IMR-90 (cell line): ENCODE results near the gene ROBO1. TPM values are rescaled to one million over a fixed set of nuclear protein-coding genes. Genes with fewer than 3 reads are reported as not detected.

Source experiments
- ATAC-seq: fragments of 200-7000 bp; cut with Tn5 transposase; 2 replicates; pipeline ENCODE4 v1.9.1; 2020; ENCODE audit warnings: low read depth, mild to moderate bottlenecking, moderate library complexity
- BruUV-seq: library from RNA; stranded (reverse); fragments of 400-500 nt; replicated peaks from 2 replicates; lab custom pipeline; 2021; lab: Mats Ljungman, UMichigan
- CTCF ChIA-PET: fragments of 300-600 bp; formaldehyde crosslinking; extraction: SDS; loops from one replicate; lab custom pipeline; 2021; ENCODE audit warnings: antibody characterized with exemption; lab: Yijun Ruan, JAX
- POLR2A ChIA-PET: fragments of 300-600 bp; sonication (Branson Sonifier 250); formaldehyde crosslinking; loops from one replicate; lab custom pipeline; 2022; ENCODE audit warnings: antibody characterized with exemption; ENCODE audit not compliant: unreplicated experiment; lab: Charles Lee
- DNase-seq: peaks from one replicate; pipeline ENCODE4 v3.0.0; 2013
- H2AFZ ChIP-seq: replicated peaks from 2 replicates; pipeline ENCODE3; 2013; ENCODE audit warnings: low read length, mild to moderate bottlenecking; ENCODE audit not compliant: poor library complexity
- H2AK5ac ChIP-seq: 2 replicates; pipeline ENCODE4 v1.6.1; 2013; ENCODE audit warnings: low read depth, low read length, inconsistent platforms
- H2AK9ac ChIP-seq: replicated peaks from 2 replicates; pipeline ENCODE3; 2013; ENCODE audit warnings: mild to moderate bottlenecking, low read depth, low read length, moderate library complexity; ENCODE audit not compliant: poor library complexity
- H2BK120ac ChIP-seq: 2 replicates; pipeline ENCODE4 v1.6.1; 2013; ENCODE audit warnings: low read depth, low read length, inconsistent platforms
- H2BK15ac ChIP-seq: 3 replicates; pipeline ENCODE4 v1.6.1; 2013; ENCODE audit warnings: low read depth, low read length, inconsistent platforms
- H2BK20ac ChIP-seq: 2 replicates; pipeline ENCODE4 v1.6.1; 2013; ENCODE audit warnings: low read depth, mild to moderate bottlenecking, inconsistent platforms, low read length, moderate library complexity
- H2BK5ac ChIP-seq: 2 replicates; pipeline ENCODE4 v1.6.1; 2013; ENCODE audit warnings: mild to moderate bottlenecking, low read depth, low read length, inconsistent platforms; ENCODE audit not compliant: poor library complexity, severe bottlenecking
- H3K14ac ChIP-seq: replicated peaks from 2 replicates; pipeline ENCODE4 v1.6.1; 2013; ENCODE audit warnings: low read depth, low read length, inconsistent platforms
- H3K18ac ChIP-seq: 2 replicates; pipeline ENCODE4 v1.6.1; 2013; ENCODE audit warnings: low read depth, low read length, control low read depth
- H3K23ac ChIP-seq: 2 replicates; pipeline ENCODE4 v1.6.1; 2013; ENCODE audit warnings: low read depth, low read length, inconsistent platforms
- H3K27ac ChIP-seq: 2 replicates; pipeline ENCODE4 v1.5.1; 2013; ENCODE audit warnings: mild to moderate bottlenecking, control low read depth, low read length; ENCODE audit not compliant: insufficient read depth
- H3K27me3 ChIP-seq: 2 replicates; pipeline ENCODE4 v1.6.1; 2013; ENCODE audit warnings: low read length; ENCODE audit not compliant: control insufficient read depth, insufficient read depth
- H3K36me3 ChIP-seq: 2 replicates; pipeline ENCODE4 v1.6.1; 2013; ENCODE audit warnings: low read length, mixed read lengths; ENCODE audit not compliant: control insufficient read depth, insufficient read depth
- H3K4ac ChIP-seq: 2 replicates; pipeline ENCODE4 v1.6.1; 2013; ENCODE audit warnings: low read depth, low read length, inconsistent platforms
- H3K4me1 ChIP-seq: 2 replicates; pipeline ENCODE4 v1.6.1; 2013; ENCODE audit warnings: low read length, mixed read lengths; ENCODE audit not compliant: control insufficient read depth, insufficient read depth
- H3K4me2 ChIP-seq: 2 replicates; pipeline ENCODE4 v1.6.1; 2013; ENCODE audit warnings: low read depth, mild to moderate bottlenecking, control low read depth, low read length, moderate library complexity
- H3K4me3 ChIP-seq: 2 replicates; pipeline ENCODE4 v1.5.1; 2013; ENCODE audit warnings: low read depth, mild to moderate bottlenecking, control low read depth, low read length, moderate library complexity; ENCODE audit not compliant: insufficient read depth
- H3K56ac ChIP-seq: 2 replicates; pipeline ENCODE4 v1.6.1; 2013; ENCODE audit warnings: low read length, inconsistent platforms; ENCODE audit not compliant: insufficient read depth; ENCODE audit errors: extremely low read depth
- H3K79me1 ChIP-seq, 2 experiments: 2 replicates each; pipeline ENCODE4 v1.6.1; 2013; ENCODE audit warnings: low read length in 2 of 2, inconsistent platforms in 1 of 2, low read depth in 1 of 2
- H3K9ac ChIP-seq: 2 replicates; pipeline ENCODE4 v1.6.1; 2013; ENCODE audit warnings: low read depth, low read length, control low read depth
- H3K9me1 ChIP-seq: 2 replicates; pipeline ENCODE4 v1.6.1; 2013; ENCODE audit warnings: low read length, inconsistent platforms; ENCODE audit not compliant: insufficient read depth
- H3K9me3 ChIP-seq: 2 replicates; pipeline ENCODE4 v1.6.1; 2013; ENCODE audit warnings: low read length; ENCODE audit not compliant: control insufficient read depth, insufficient read depth
- H4K20me1 ChIP-seq: 2 replicates; pipeline ENCODE4 v1.6.1; 2013; ENCODE audit warnings: low read length, inconsistent platforms; ENCODE audit not compliant: insufficient read depth
- H4K5ac ChIP-seq: 2 replicates; pipeline ENCODE4 v1.6.1; 2013; ENCODE audit warnings: mild to moderate bottlenecking, low read depth, low read length, control low read depth
- H4K8ac ChIP-seq, 2 experiments: 2 replicates each; pipeline ENCODE4 v1.6.1; 2013; ENCODE audit warnings: low read depth in 2 of 2, low read length in 2 of 2, control low read depth in 1 of 2, inconsistent platforms in 1 of 2
- H4K91ac ChIP-seq: 2 replicates; pipeline ENCODE4 v1.6.1; 2013; ENCODE audit warnings: low read depth, low read length, inconsistent platforms; ENCODE audit not compliant: insufficient read depth
- CEBPB ChIP-seq: IDR thresholded peaks from 2 replicates; pipeline ENCODE4 v1.6.1; 2012; ENCODE audit warnings: low read depth, low read length, improper control_type of control experiment
- MXI1 ChIP-seq: IDR thresholded peaks from 2 replicates; pipeline ENCODE4 v1.6.1; 2012; ENCODE audit warnings: low read depth, mild to moderate bottlenecking, low read length, moderate library complexity, borderline replicate concordance
- POLR2A ChIP-seq: IDR thresholded peaks from 2 replicates; pipeline ENCODE4 v1.6.1; 2012; ENCODE audit warnings: mild to moderate bottlenecking, low read depth, low read length
- SMC3 ChIP-seq: fragments of 150-350 bp; IDR thresholded peaks from 2 replicates; pipeline ENCODE4 v1.6.1; 2016; ENCODE audit warnings: low read depth, mild to moderate bottlenecking, antibody characterized with exemption, low read length, moderate library complexity
- WGBS, 2 experiments: methylation state at CpG; one replicate each; pipeline versions ENCODE4 v1.1.5 to v1.1.7; 2013; ENCODE audit warnings: missing lambda C conversion rate in 2 of 2; ENCODE audit not compliant: insufficient read length in 1 of 2; ENCODE audit errors: extremely low coverage in 2 of 2; 5-methylcytosine and 5-hydroxymethylcytosine counted together
- dilution Hi-C: fragments of 300-500 bp; cut with HindIII; formaldehyde crosslinking; loops from one replicate; pipeline ENCODE4 v1.14.3; 2018; ENCODE audit warnings: low sequenced_read_pairs; ENCODE audit not compliant: unreplicated experiment
- in situ Hi-C: fragments of 300-500 bp; cut with MboI; formaldehyde crosslinking; loops from 3 replicates; pipeline ENCODE4 v1.14.3; 2019; ENCODE audit warnings: low sequenced_read_pairs, inconsistent platforms, mixed read lengths
- intact Hi-C: fragments of 100-400 bp; cut with micrococcal nuclease; formaldehyde crosslinking; loops from 2 replicates; pipeline ENCODE4 v1.10.0; 2022
- polyA plus RNA-seq, 3 experiments: library from polyadenylated mRNA; depleted of rRNA; stranded (reverse); fragments of >200 nt; gene quantifications; 2 replicates each; pipeline ENCODE4 v1.2.3, GENCODE V29; 2012; ENCODE audit warnings: low replicate concordance in 1 of 3
- total RNA-seq: library from RNA; depleted of rRNA; stranded (reverse); fragments of >200 nt; gene quantifications from 2 replicates; pipeline ENCODE4 v1.2.3, GENCODE V29; 2012

Gene ROBO1
- total and polyA plus RNA-seq, 2 of the 4 experiments (the other 2 are of a cell fraction) = 24.1 to 53.9 TPM

DNA sequence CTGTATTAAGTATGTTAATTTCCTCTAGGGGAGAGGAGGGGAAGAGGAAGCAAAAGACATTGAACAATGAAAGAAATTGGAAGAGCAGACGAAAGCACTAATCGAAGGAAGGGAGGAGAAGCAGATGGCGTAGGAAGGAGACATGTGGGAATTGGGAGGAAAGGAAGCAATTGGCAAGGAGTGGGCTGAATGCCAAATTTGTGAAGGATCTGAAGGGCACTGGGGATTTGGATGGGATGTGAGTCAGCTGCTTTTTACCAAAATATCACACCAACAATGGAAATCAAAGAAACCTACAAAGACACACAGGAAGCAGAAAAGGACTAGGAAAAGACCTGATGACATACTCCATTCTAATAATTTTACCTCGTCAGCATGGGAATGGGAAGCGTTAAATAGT lies 1029.8 kb downstream of the ROBO1 start:
- no peak overlapping the region for H3K14ac ChIP-seq
- ChIA-PET CTCF (interaction anchor here (0.6 kb wide), 1 partner anchor 16 kb away, joined by 3 read pairs; no protein-coding TSS in a partner anchor), POLR2A (no interaction called here)
- no peak overlapping the region for H2AK9ac ChIP-seq
- H3K56ac ChIP-seq = no peak overlapping the region
- H2BK5ac ChIP-seq = no peak overlapping the region
- H3K4me1 ChIP-seq = peaks cover 1% of the 10 kb centered on the region; the same call in 1 of the 2 replicates
- H3K27ac ChIP-seq = no peak overlapping the region
- no CpG with 5 or more reads among the region's 5 CpGs for WGBS, 2 experiments
- dilution Hi-C loops (no loop called here), in situ Hi-C loops (no loop called here), intact Hi-C loops (no loop called here)
- no peaks in the 10 kb centered on the region for H3K27me3 ChIP-seq
- H3K9me3 ChIP-seq = no peaks in the 10 kb centered on the region
- H3K4me3 ChIP-seq = no peak overlapping the region
- no peak overlapping the region for H2BK120ac ChIP-seq
- no peak overlapping the region for H4K91ac ChIP-seq
- ATAC-seq (no peak), DNase-seq (no peak)
- H4K8ac ChIP-seq = no peak overlapping the region
- H2BK20ac ChIP-seq = no peak overlapping the region
- no peaks in the 10 kb centered on the region for H3K36me3 ChIP-seq
- BruUV-seq = no TSS peak
- no peak overlapping the region for H2AK5ac ChIP-seq
- H3K4me2 ChIP-seq = no peak overlapping the region
- H3K9me1 ChIP-seq = no peaks in the 10 kb centered on the region
- H2AFZ ChIP-seq = no peak overlapping the region
- no peak overlapping the region for H3K4ac ChIP-seq
- H3K9ac ChIP-seq = no peak overlapping the region
- H4K5ac ChIP-seq = no peak overlapping the region
- no peaks in the 10 kb centered on the region for H4K20me1 ChIP-seq
- no peaks in the 10 kb centered on the region; a peak in 1 of 4 replicates for H3K79me1 ChIP-seq
- peak overlapping the region; percentile 51; the same call in 1 of the 2 replicates for H3K23ac ChIP-seq
- no peak overlapping the region; the same call in 2 of the 3 replicates for H2BK15ac ChIP-seq
- no peak for TF ChIP-seq SMC3
- TF ChIP-seq CEBPB = no peak
- TF ChIP-seq MXI1 = no peak
- TF ChIP-seq POLR2A = no peak
- no peak overlapping the region for H3K18ac ChIP-seq
